HepG2 (cell line): ENCODE measurements around the gene MARVELD3. TPM values are rescaled to one million over a fixed set of nuclear protein-coding genes. Genes with fewer than 3 reads are reported as not detected.
A peak's percentile ranks its signal among the peaks of the same experiment; 100 is the strongest.

Experiments
- AKAP8 ChIP-seq: sonication (generic); formaldehyde crosslinking; IDR thresholded peaks from 2 replicates; pipeline ENCODE4 v1.5.1; 2020; ENCODE audit warnings: mild to moderate bottlenecking, missing genetic modification reagents
- ARID3A ChIP-seq: IDR thresholded peaks from 2 replicates; pipeline ENCODE4 v1.6.1; 2012; ENCODE audit warnings: low read depth, low read length, improper control_type of control experiment
- CSRNP1 ChIP-seq: sonication (generic); formaldehyde crosslinking; IDR thresholded peaks from 2 replicates; pipeline ENCODE4 v1.8.1; 2023; ENCODE audit warnings: mild to moderate bottlenecking, missing genetic modification reagents
- GATA4 ChIP-seq: sonication (generic); IDR thresholded peaks from 2 replicates; pipeline ENCODE4 v1.6.1; 2016; ENCODE audit warnings: antibody characterized with exemption, low read depth, borderline replicate concordance
- GZF1 ChIP-seq: sonication (generic); formaldehyde crosslinking; IDR thresholded peaks from 2 replicates; pipeline ENCODE4 v1.5.1; 2020; ENCODE audit warnings: mild to moderate bottlenecking, missing genetic modification reagents
- HNRNPLL ChIP-seq: fragments of 200-400 bp; formaldehyde crosslinking; IDR thresholded peaks from 2 replicates; pipeline ENCODE4 v1.6.1; 2017; ENCODE audit warnings: mild to moderate bottlenecking, low read depth, low read length; ENCODE audit not compliant: poor library complexity, severe bottlenecking
- JDP2 ChIP-seq: sonication (generic); formaldehyde crosslinking; IDR thresholded peaks from 2 replicates; pipeline ENCODE4 v1.8.1; 2022; ENCODE audit warnings: missing genetic modification reagents, borderline replicate concordance
- POLR2A ChIP-seq, 2 experiments: IDR thresholded peaks; 2 replicates each; pipeline ENCODE4 v1.6.1; 2011; ENCODE audit warnings: low read depth in 2 of 2, low read length in 2 of 2, mild to moderate bottlenecking in 1 of 2, moderate library complexity in 1 of 2; ENCODE audit not compliant: insufficient read depth in 1 of 2
- SP2 ChIP-seq: sonication (generic); formaldehyde crosslinking; IDR thresholded peaks from 2 replicates; pipeline ENCODE4 v1.5.1; 2020; ENCODE audit warnings: mild to moderate bottlenecking, missing genetic modification reagents
- SRSF4 ChIP-seq: fragments of 200-400 bp; formaldehyde crosslinking; IDR thresholded peaks from one replicate; pipeline ENCODE4 v1.6.1; 2018; ENCODE audit warnings: mild to moderate bottlenecking, low read depth, low read length, moderate library complexity; ENCODE audit not compliant: poor library complexity, severe bottlenecking
- SUZ12 ChIP-seq: fragments of 150-350 bp; IDR thresholded peaks from 2 replicates; pipeline ENCODE4 v1.6.1; 2014; ENCODE audit warnings: low read depth, low read length
- THAP8 ChIP-seq: sonication (generic); formaldehyde crosslinking; IDR thresholded peaks from 2 replicates; pipeline ENCODE4 v1.5.1; 2020; ENCODE audit warnings: missing genetic modification reagents, mild to moderate bottlenecking, borderline replicate concordance
- YEATS2 ChIP-seq: sonication (generic); formaldehyde crosslinking; IDR thresholded peaks from 2 replicates; pipeline ENCODE4 v1.4.0; 2020; ENCODE audit warnings: missing genetic modification reagents, borderline replicate concordance
- ZBTB33 ChIP-seq: sonication (generic); formaldehyde crosslinking; IDR thresholded peaks from 2 replicates; pipeline ENCODE4 v1.4.0; 2020; ENCODE audit warnings: missing genetic modification reagents
- ZFP82 ChIP-seq: sonication (generic); formaldehyde crosslinking; IDR thresholded peaks from 2 replicates; pipeline ENCODE4 v1.5.1; 2020; ENCODE audit warnings: mild to moderate bottlenecking, missing genetic modification reagents, borderline replicate concordance
- ZKSCAN5 ChIP-seq: sonication (generic); formaldehyde crosslinking; IDR thresholded peaks from 2 replicates; pipeline ENCODE4 v1.5.1; 2020; ENCODE audit warnings: mild to moderate bottlenecking, missing genetic modification reagents
- ZNF382 ChIP-seq: sonication (generic); formaldehyde crosslinking; IDR thresholded peaks from 2 replicates; pipeline ENCODE4 v1.5.0; 2020; ENCODE audit warnings: missing genetic modification reagents, mild to moderate bottlenecking, borderline replicate concordance
- ZNF776 ChIP-seq: sonication (generic); formaldehyde crosslinking; IDR thresholded peaks from 2 replicates; pipeline ENCODE4 v1.4.0; 2020; ENCODE audit warnings: mild to moderate bottlenecking, missing genetic modification reagents
- polyA plus RNA-seq, 8 experiments: library from polyadenylated mRNA; depleted of rRNA in 3 of 8; stranded (reverse) in 7 of 8; unstranded in 1 of 8; fragments of >200 nt; fragmentation: Illumina TruSeq in 4 of 8; extraction: Trizol in 4 of 8; gene quantifications; 2 replicates each; pipeline versions ENCODE4 v1.2.1 to v1.2.3, GENCODE V29; 2011 to 2016; ENCODE audit warnings: low read depth in 4 of 8, missing spikeins in 1 of 8, mixed read lengths in 1 of 8; ENCODE audit not compliant: insufficient read depth in 1 of 8
- total RNA-seq, 5 experiments: library from RNA; depleted of rRNA; stranded (reverse); fragments of >200 nt; fragmentation: Illumina TruSeq; extraction: Trizol; gene quantifications; 2 replicates each; pipeline ENCODE4 v1.2.3, GENCODE V29; 2016; ENCODE audit warnings: low read depth in 1 of 5
- TF ChIP-seq, protein P1 (sequence below): IDR thresholded peaks from 2 replicates; pipeline ENCODE4 v1.6.1; 2016; ENCODE audit warnings: mild to moderate bottlenecking, missing biosample characterization, missing genetic modification reagents
- TF ChIP-seq, protein P2 (sequence below): sonication (generic); formaldehyde crosslinking; IDR thresholded peaks from 2 replicates; pipeline ENCODE4 v1.4.0; 2020; ENCODE audit warnings: mild to moderate bottlenecking, missing genetic modification reagents

The MARVELD3 gene
- total and polyA plus RNA-seq, 2 of the 13 experiments (the other 11 are each of a cell fraction or from before 2014, with no cell fraction given), result 4.8 to 5.6 TPM

GRCh38 chr16:71584543-71585317, 41.3 kb upstream of the MARVELD3 start (continued):
- TF ChIP-seq ZNF776 (no peak), ZBTB33 (CRISPR knock-in tag) (0 out of 2 replicates have a peak, but pooled peaks have one; percentile 21), SUZ12 (no peak), GZF1 (CRISPR knock-in tag) (no peak), YEATS2 (CRISPR knock-in tag) (no peak), CSRNP1 (CRISPR knock-in tag) (0 out of 2 replicates have a peak, but pooled peaks have one; percentile 24), THAP8 (CRISPR knock-in tag) (no peak), JDP2 (no peak), SRSF4 (no peak), GATA4 (no peak), SP2 (CRISPR knock-in tag) (no peak), HNRNPLL (no peak), ZFP82 (CRISPR knock-in tag) (no peak), ARID3A (no peak; the same call in 1 of the 2 replicates), POLR2A (IDR thresholded peaks at IDR 0.05; ENCODE audit: insufficient read depth in 1 of 2, low read depth in 2 of 2, low read length in 2 of 2) (no peak), ZNF382 (CRISPR knock-in tag) (no peak), ZKSCAN5 (CRISPR knock-in tag) (no peak), AKAP8 (CRISPR knock-in tag) (no peak)
- TF ChIP-seq, protein P1, sequence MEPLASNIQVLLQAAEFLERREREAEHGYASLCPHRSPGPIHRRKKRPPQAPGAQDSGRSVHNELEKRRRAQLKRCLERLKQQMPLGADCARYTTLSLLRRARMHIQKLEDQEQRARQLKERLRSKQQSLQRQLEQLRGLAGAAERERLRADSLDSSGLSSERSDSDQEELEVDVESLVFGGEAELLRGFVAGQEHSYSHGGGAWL, result no peak
- TF ChIP-seq, protein P2, sequence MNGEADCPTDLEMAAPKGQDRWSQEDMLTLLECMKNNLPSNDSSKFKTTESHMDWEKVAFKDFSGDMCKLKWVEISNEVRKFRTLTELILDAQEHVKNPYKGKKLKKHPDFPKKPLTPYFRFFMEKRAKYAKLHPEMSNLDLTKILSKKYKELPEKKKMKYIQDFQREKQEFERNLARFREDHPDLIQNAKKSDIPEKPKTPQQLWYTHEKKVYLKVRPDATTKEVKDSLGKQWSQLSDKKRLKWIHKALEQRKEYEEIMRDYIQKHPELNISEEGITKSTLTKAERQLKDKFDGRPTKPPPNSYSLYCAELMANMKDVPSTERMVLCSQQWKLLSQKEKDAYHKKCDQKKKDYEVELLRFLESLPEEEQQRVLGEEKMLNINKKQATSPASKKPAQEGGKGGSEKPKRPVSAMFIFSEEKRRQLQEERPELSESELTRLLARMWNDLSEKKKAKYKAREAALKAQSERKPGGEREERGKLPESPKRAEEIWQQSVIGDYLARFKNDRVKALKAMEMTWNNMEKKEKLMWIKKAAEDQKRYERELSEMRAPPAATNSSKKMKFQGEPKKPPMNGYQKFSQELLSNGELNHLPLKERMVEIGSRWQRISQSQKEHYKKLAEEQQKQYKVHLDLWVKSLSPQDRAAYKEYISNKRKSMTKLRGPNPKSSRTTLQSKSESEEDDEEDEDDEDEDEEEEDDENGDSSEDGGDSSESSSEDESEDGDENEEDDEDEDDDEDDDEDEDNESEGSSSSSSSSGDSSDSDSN (CRISPR knock-in tag), result no peak
